Keratinocyte (primary cell): ENCODE data around the gene POTEH. TPM values are rescaled to one million over a fixed set of nuclear protein-coding genes. Genes with fewer than 3 reads are reported as not detected.
"Not testable (repeated sequence)": the region's sequence is repeated elsewhere in the genome, so short reads cannot be mapped to it uniquely, and the experiment has no call there.

Experiments used
- DNase-seq: peaks from one replicate; pipeline ENCODE4 v3.0.0-alpha.2; 2011; ENCODE audit warnings: low read depth, missing footprints, low spot score
- FAIRE-seq: peaks from 2 replicates; lab custom pipeline; 2011; peaks lifted over from hg19 to GRCh38; lab: Jason Lieb, UNC
- H2AFZ ChIP-seq: 2 replicates; pipeline ENCODE4 v1.6.0; 2012; ENCODE audit warnings: low read length, control low read depth, inconsistent platforms; ENCODE audit not compliant: control insufficient read depth
- H3K27ac ChIP-seq: 2 replicates; pipeline ENCODE4 v1.5.1; 2011; ENCODE audit warnings: low read length; ENCODE audit not compliant: control insufficient read depth, insufficient read depth
- H3K27me3 ChIP-seq: 3 replicates; pipeline ENCODE4 v1.6.0; 2011; ENCODE audit warnings: low read length; ENCODE audit not compliant: control insufficient read depth, insufficient read depth; ENCODE audit errors: extremely low read depth
- H3K36me3 ChIP-seq, 2 experiments: 2 replicates in 1 of 2; 3 replicates in 1 of 2; pipeline ENCODE4 v1.5.1; 2011; ENCODE audit warnings: low read length in 2 of 2, mild to moderate bottlenecking in 1 of 2; ENCODE audit not compliant: control insufficient read depth in 2 of 2, insufficient read depth in 2 of 2; ENCODE audit errors: extremely low read depth in 1 of 2
- H3K4me1 ChIP-seq: 3 replicates; pipeline ENCODE4 v1.5.1; 2011; ENCODE audit warnings: low read length; ENCODE audit not compliant: control insufficient read depth, insufficient read depth; ENCODE audit errors: extremely low read depth
- H3K4me2 ChIP-seq: 3 replicates; pipeline ENCODE4 v1.6.0; 2011; ENCODE audit warnings: low read depth, low read length; ENCODE audit not compliant: control insufficient read depth, insufficient read depth; ENCODE audit errors: extremely low read depth
- H3K4me3 ChIP-seq, 3 experiments: fragments of 200-600 bp in 1 of 3; sonication (generic) in 1 of 3; 2 replicates in 2 of 3; 3 replicates in 1 of 3; pipeline ENCODE4 v1.5.1; 2011 to 2016; ENCODE audit warnings: low read length in 3 of 3, mild to moderate bottlenecking in 3 of 3, control low read depth in 2 of 3, inconsistent platforms in 1 of 3, low read depth in 1 of 3, mixed read lengths in 1 of 3, mixed run types in 1 of 3, moderate library complexity in 1 of 3; ENCODE audit not compliant: control insufficient read depth in 2 of 3, insufficient read depth in 2 of 3; ENCODE audit errors: extremely low read depth in 1 of 3
- H3K79me2 ChIP-seq: 2 replicates; pipeline ENCODE4 v1.6.0; 2012; ENCODE audit warnings: low read length; ENCODE audit not compliant: control insufficient read depth, insufficient read depth
- H3K9ac ChIP-seq: 3 replicates; pipeline ENCODE4 v1.6.0; 2011; ENCODE audit warnings: low read length; ENCODE audit not compliant: control insufficient read depth, insufficient read depth; ENCODE audit errors: extremely low read depth
- H3K9me1 ChIP-seq: 3 replicates; pipeline ENCODE4 v1.6.0; 2011; ENCODE audit warnings: low read length; ENCODE audit not compliant: control insufficient read depth, insufficient read depth; ENCODE audit errors: extremely low read depth
- H3K9me3 ChIP-seq: 2 replicates; pipeline ENCODE4 v1.5.1; 2012; ENCODE audit warnings: low read depth, low read length; ENCODE audit not compliant: control insufficient read depth
- H4K20me1 ChIP-seq: 3 replicates; pipeline ENCODE4 v1.6.0; 2011; ENCODE audit warnings: low read length; ENCODE audit not compliant: control insufficient read depth, insufficient read depth; ENCODE audit errors: extremely low read depth
- dilution Hi-C: fragments of 300-500 bp; cut with MboI; formaldehyde crosslinking; loops from one replicate; pipeline ENCODE4 v1.7.0; 2020; ENCODE audit warnings: low sequenced_read_pairs; ENCODE audit not compliant: extremely low pct_ligation_motif_present
- polyA plus RNA-seq, 5 experiments: library from polyadenylated mRNA; depleted of rRNA in 3 of 5; stranded (reverse) in 3 of 5; stranded (forward) in 1 of 5; unstranded in 1 of 5; fragments of >200 nt; gene quantifications; 1 replicate in 1 of 5; 2 replicates in 3 of 5; 3 replicates in 1 of 5; pipeline versions ENCODE4 v1.2.1 to v1.2.3, GENCODE V29; 2011 to 2012; ENCODE audit warnings: missing spikeins in 2 of 5, low read depth in 1 of 5, low replicate concordance in 1 of 5

POTEH gene
- polyA plus RNA-seq, 1 donor (not counting 4 experiments of a cell fraction or from before 2014, with no cell fraction given) = not detected

DNA sequence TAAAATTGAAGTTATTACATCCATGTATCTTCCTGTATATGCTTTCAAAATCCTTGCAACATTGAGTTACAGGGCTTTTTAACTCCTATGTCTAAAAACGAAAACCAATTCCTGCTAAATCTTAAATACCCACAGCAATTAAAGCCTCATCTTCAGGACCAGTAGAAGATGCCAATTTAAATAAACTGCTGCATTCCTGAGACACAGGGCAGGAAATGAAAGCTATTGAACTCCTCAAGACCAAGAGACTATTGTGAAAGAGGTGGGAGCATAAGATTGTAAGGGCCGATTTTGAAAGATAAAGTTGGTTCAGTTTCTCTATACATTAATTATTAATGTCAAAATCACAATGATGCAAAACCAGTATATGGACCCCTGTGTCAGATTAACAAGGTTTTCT, 28.7 kb upstream of the POTEH start:
- H3K9me3 ChIP-seq, H3K4me1 ChIP-seq, FAIRE-seq, H3K27ac ChIP-seq, DNase-seq, dilution Hi-C loops, H3K4me2 ChIP-seq, H3K79me2 ChIP-seq, H3K4me3 ChIP-seq, H4K20me1 ChIP-seq, H3K36me3 ChIP-seq, H2AFZ ChIP-seq, H3K9ac ChIP-seq, H3K9me1 ChIP-seq, H3K27me3 ChIP-seq: not testable (repeated sequence)

DNA sequence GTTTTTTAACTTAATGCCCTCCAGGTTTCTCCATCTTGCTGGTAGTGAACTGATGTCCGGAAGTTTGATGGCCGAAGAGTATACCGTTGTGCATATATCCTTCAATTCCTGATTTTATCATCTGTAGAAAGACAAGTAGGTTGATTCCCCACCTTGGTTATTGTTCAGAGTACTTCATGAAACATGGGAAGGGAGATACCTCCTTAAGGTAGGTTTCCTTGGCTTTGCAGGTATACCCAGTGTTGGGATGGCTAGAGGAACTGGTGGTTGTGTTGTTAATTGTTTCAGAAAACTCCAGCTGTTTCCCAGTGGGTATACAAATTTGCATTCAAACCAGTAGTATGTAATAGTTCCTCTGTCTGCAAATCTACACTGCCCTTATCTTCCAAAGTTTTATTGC, 25.1 kb upstream of the POTEH start:
- H3K9me3 ChIP-seq, H3K4me3 ChIP-seq, H3K79me2 ChIP-seq, H3K27ac ChIP-seq, H3K36me3 ChIP-seq, FAIRE-seq, H3K4me1 ChIP-seq, H2AFZ ChIP-seq, H4K20me1 ChIP-seq, H3K9ac ChIP-seq, H3K27me3 ChIP-seq, H3K4me2 ChIP-seq, DNase-seq, H3K9me1 ChIP-seq, dilution Hi-C loops: not testable (repeated sequence)

DNA sequence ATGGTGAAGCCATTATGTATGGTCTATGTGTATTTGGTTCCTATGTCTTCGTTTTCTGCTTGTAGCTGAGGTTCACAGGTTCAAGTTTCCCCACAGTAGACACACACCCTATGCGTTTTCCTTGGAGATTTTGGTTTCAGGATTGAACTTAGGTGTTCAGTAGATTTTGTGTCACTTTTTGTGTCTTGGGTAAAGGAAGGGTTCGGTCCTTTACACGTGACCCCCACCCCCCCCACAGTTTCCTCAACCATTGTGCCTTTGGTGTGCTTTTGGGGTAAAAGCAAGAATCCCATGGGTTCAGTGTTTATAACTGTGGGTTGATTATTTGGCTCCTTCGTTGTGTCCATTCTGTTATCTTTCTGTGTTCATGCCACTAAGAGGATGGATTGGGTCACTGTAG, 24.3 kb upstream of the POTEH start:
- H4K20me1 ChIP-seq, H3K79me2 ChIP-seq, H3K9me1 ChIP-seq, H3K4me1 ChIP-seq, H3K9me3 ChIP-seq, H2AFZ ChIP-seq, H3K9ac ChIP-seq, FAIRE-seq, H3K27ac ChIP-seq, H3K4me3 ChIP-seq, H3K36me3 ChIP-seq, DNase-seq, dilution Hi-C loops, H3K27me3 ChIP-seq, H3K4me2 ChIP-seq: not testable (repeated sequence)

DNA sequence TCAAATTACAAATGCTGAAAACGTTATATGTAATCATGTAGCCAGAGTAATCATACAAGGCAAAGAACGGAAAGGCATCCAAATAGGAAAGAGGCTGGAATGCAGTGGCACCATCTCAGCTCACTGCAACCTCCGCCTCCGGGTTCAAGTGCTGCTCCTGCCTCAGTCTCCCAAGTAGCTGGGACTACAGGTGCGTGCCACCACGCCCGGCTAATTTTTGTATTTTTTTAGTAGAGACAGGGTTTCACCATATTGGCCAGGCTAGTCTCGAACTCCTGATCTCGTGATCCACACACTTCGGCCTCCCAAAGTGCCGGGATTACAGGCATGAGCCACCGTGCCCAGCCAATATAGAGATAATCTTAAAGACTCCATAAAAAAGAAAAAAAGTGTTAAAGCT, 20.4 kb upstream of the POTEH start:
- H3K9ac ChIP-seq, H3K27me3 ChIP-seq, dilution Hi-C loops, H2AFZ ChIP-seq, H3K4me2 ChIP-seq, H4K20me1 ChIP-seq, H3K79me2 ChIP-seq, H3K4me3 ChIP-seq, DNase-seq, H3K27ac ChIP-seq, H3K36me3 ChIP-seq, FAIRE-seq, H3K4me1 ChIP-seq, H3K9me3 ChIP-seq, H3K9me1 ChIP-seq: not testable (repeated sequence)

DNA sequence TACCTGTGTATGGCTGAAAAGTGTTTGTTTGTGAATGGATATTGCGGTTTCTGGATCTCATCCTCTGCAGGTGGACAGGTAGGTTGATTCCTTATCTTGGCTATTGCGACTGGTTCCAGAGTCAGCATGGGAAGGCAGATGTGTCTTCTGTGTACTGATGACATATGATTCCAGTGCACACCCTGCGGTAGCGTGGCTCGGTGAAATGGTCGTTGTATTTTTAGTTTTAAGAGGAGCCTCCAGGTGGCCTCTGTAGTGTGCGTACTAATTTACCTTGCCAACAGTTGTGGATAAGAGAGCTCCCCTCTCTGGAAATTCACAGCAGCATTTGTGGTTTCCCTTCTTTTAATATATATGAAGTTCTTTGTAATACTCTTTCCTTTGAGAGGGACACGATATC, 10.1 kb upstream of the POTEH start:
- dilution Hi-C loops, H3K4me3 ChIP-seq, H3K36me3 ChIP-seq, H3K4me1 ChIP-seq, H3K27ac ChIP-seq, H3K4me2 ChIP-seq, H3K79me2 ChIP-seq, H3K9me3 ChIP-seq, H3K27me3 ChIP-seq, H4K20me1 ChIP-seq, DNase-seq, H3K9ac ChIP-seq, H3K9me1 ChIP-seq, H2AFZ ChIP-seq, FAIRE-seq: not testable (repeated sequence)
